Measurements from ENCODE around the gene ALDH1B1. TPM values are rescaled to one million over a fixed set of nuclear protein-coding genes. Genes with fewer than 3 reads are reported as not detected.
A peak's percentile ranks its signal among the peaks of the same experiment; 100 is the strongest.

ALDH1B1 gene
- total and polyA plus RNA-seq, 8 donors: 6.0 to 17.1 (median 10.3) TPM

GRCh38 chr9:38417003-38417945 lies 24.8 kb downstream of the ALDH1B1 start:
- Histone ChIP-seq H3K4me3 (no peak overlapping the region), H3K27me3 (peaks cover 0 to 2% (median 0%) of the 10 kb centered on the region in 4 donors), H3K36me3 (no peaks in the 10 kb centered on the region), H3K9me3 (no peaks in the 10 kb centered on the region), H3K27ac (no peak overlapping the region), H3K4me1 (no peaks in the 10 kb centered on the region)
- peak in 3 of 4 donors; percentile 39 to 49 (median 43) for ATAC-seq
- intact Hi-C loops (cut with DNase I): no loop called here
- 68 to 72% methylated on average over 8 of the region's 8 CpGs for WGBS, 2 donors
- TF ChIP-seq CTCF (IDR thresholded peaks at IDR 0.05): peak in 2 of 4 donors; percentile 20 to 21
- DNase-seq: peak in 1 of 6 donors; percentile 68
- FAIRE-seq: no peak

GRCh38 chr9:38418366-38418765 lies 25.9 kb downstream of the ALDH1B1 start:
- Histone ChIP-seq H3K4me3 (no peak overlapping the region), H3K36me3 (no peaks in the 10 kb centered on the region), H3K9me3 (no peaks in the 10 kb centered on the region), H3K4me1 (no peaks in the 10 kb centered on the region), H3K27me3 (no peaks in the 10 kb centered on the region), H3K27ac (no peak overlapping the region)
- no peak for TF ChIP-seq CTCF (IDR thresholded peaks at IDR 0.05)
- FAIRE-seq (no peak), DNase-seq (no peak), ATAC-seq (no peak)
- WGBS, 2 donors: 85 to 88% methylated on average over 1 of the region's 1 CpG
- intact Hi-C loops (cut with DNase I): no loop called here

GRCh38 chr9:38419181-38419580 lies 26.7 kb downstream of the ALDH1B1 start:
- H3K27me3 ChIP-seq: no peaks in the 10 kb centered on the region
- WGBS, 2 donors: 55 to 58% methylated on average over 5 of the region's 5 CpGs
- no peak for ATAC-seq

GRCh38 chr9:38421498-38422211 lies 29.2 kb downstream of the ALDH1B1 start:
- H3K4me3 ChIP-seq: no peak overlapping the region
- H3K9me3 ChIP-seq: no peaks in the 10 kb centered on the region
- H3K36me3 ChIP-seq: no peaks in the 10 kb centered on the region
- DNase-seq (no peak), ATAC-seq (no peak), FAIRE-seq (no peak)
- no peaks in the 10 kb centered on the region for H3K4me1 ChIP-seq
- intact Hi-C loops (cut with DNase I): no loop called here
- WGBS, 2 donors: 66 to 69% methylated on average over 9 of the region's 9 CpGs
- H3K27ac ChIP-seq: no peak overlapping the region
- no peak for TF ChIP-seq CTCF (IDR thresholded peaks at IDR 0.05)
- no peaks in the 10 kb centered on the region for H3K27me3 ChIP-seq

More at GRCh38 chr9:38419181-38419580, 26.7 kb downstream of the ALDH1B1 start:
- Histone ChIP-seq H3K4me1 (no peaks in the 10 kb centered on the region), H3K27ac (no peak overlapping the region), H3K36me3 (no peaks in the 10 kb centered on the region), H3K9me3 (no peaks in the 10 kb centered on the region), H3K4me3 (no peak overlapping the region)
- FAIRE-seq (no peak), DNase-seq (no peak)
- intact Hi-C loops (cut with DNase I): no loop called here
- TF ChIP-seq CTCF (IDR thresholded peaks at IDR 0.05): no peak

All from pancreas (tissue), 10 donors.